Cardiac muscle cell (in vitro differentiated cells and primary cell): ENCODE data around the gene DDX18. TPM values are rescaled to one million over a fixed set of nuclear protein-coding genes. Genes with fewer than 3 reads are reported as not detected.

Source experiments
- DNase-seq, 2 donors: peaks; one replicate each; pipeline versions ENCODE4 v3.0.0 to v3.0.0-alpha.2; 2010 to 2017; ENCODE audit warnings: low read depth in 1 of 2, low spot score in 1 of 2
- H3K27ac ChIP-seq: fragments of 200-600 bp; sonication (generic); 2 replicates; pipeline ENCODE4 v1.5.1; 2016
- H3K27me3 ChIP-seq: fragments of 200-600 bp; sonication (generic); 2 replicates; pipeline ENCODE4 v1.6.0; 2016; ENCODE audit warnings: control low read depth
- H3K36me3 ChIP-seq: fragments of 200-600 bp; sonication (generic); 2 replicates; pipeline ENCODE4 v1.5.1; 2016; ENCODE audit warnings: control low read depth
- H3K4me1 ChIP-seq: fragments of 200-600 bp; sonication (generic); 2 replicates; pipeline ENCODE4 v1.8.1; 2017; ENCODE audit warnings: low read depth, mild to moderate bottlenecking, mixed run types
- H3K4me3 ChIP-seq: fragments of 200-600 bp; sonication (generic); 2 replicates; pipeline ENCODE4 v1.5.1; 2016; ENCODE audit warnings: mild to moderate bottlenecking
- H3K9me3 ChIP-seq: fragments of 200-600 bp; sonication (generic); 2 replicates; pipeline ENCODE4 v1.5.1; 2017; ENCODE audit warnings: low read depth, mild to moderate bottlenecking, control low read depth
- CTCF ChIP-seq: IDR thresholded peaks from 2 replicates; pipeline ENCODE4 v1.5.1; 2012; ENCODE audit warnings: low read depth, mild to moderate bottlenecking, low read length
- polyA plus RNA-seq: library from polyadenylated mRNA; unstranded; fragments of >200 nt; fragmentation: Nextera tagmentation; extraction: Ambion mirVana; gene quantifications from 2 replicates; pipeline ENCODE4 v1.2.1, GENCODE V29; 2016
- total RNA-seq: library from RNA; depleted of rRNA; stranded (reverse); fragments of >200 nt; gene quantifications from 2 replicates; pipeline ENCODE4 v1.2.3, GENCODE V29; 2016

Gene DDX18
- total and polyA plus RNA-seq, 2 experiments from 2014 or later, result 30.6 to 33.6 TPM

DNA sequence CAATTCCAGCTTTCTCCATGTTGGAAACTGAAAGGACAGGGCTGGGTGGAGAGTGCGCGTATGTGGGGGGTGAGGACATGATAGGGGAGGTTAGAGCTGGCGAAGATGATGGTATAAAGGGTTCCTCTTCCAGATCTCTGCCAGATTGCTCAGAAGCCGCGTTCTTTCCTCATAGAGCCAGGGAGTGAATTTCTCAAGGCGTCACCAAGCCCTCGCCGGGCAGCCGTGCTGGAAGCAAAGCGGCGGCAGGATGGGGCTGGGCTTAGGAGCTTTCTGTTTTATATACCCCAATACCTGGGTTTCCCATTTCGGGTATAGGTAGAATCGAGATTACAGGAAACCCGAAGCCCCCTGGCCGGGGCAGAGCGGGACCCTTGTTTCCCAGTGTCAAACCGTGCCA is 43.8 kb downstream of the DDX18 start:
- Histone ChIP-seq H3K4me3 (no peak overlapping the region), H3K27me3 (peaks cover 47% of the 10 kb centered on the region), H3K9me3 (no peaks in the 10 kb centered on the region), H3K36me3 (no peaks in the 10 kb centered on the region), H3K4me1 (no peaks in the 10 kb centered on the region), H3K27ac (no peak overlapping the region)
- DNase-seq, result peak in 1 of 2 donors; percentile 7
- no peak for TF ChIP-seq CTCF

DNA sequence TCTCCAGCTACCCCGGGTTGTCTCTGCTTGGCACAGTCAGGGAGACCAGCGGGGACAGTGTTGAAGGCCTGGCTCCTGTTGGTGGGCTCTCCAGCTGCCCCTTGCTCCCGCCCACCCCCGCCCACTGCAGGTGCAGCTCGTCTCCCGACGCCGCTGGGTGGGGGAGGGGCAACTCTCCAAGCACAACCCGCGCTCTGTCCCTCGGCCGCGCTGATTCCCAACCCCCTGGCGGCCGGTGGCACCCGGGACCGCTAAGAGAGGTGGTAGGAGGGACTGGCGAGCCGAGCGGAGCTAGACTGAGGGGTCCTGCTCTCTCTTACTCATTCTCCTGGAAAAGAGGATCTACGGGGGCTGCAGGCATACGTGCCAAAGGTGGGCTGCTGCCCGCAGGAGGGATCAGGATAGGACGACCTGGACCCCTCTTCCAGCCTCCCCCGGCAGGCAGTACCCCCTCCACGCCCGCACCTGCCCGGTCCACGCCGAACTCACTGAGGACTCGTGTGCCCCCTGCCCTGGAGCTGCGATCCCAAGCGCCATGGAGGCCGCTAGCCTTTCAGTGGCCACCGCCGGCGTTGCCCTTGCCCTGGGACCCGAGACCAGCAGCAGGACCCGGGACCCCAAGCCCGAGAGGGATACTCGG is 44.5 kb downstream of the DDX18 start:
- peaks cover 40% of the 10 kb centered on the region for H3K27me3 ChIP-seq
- no peak for DNase-seq
- no peak for TF ChIP-seq CTCF
- H3K9me3 ChIP-seq, result no peaks in the 10 kb centered on the region
- no peaks in the 10 kb centered on the region for H3K4me1 ChIP-seq
- no peak overlapping the region for H3K27ac ChIP-seq
- no peak overlapping the region for H3K4me3 ChIP-seq
- H3K36me3 ChIP-seq, result no peaks in the 10 kb centered on the region

DNA sequence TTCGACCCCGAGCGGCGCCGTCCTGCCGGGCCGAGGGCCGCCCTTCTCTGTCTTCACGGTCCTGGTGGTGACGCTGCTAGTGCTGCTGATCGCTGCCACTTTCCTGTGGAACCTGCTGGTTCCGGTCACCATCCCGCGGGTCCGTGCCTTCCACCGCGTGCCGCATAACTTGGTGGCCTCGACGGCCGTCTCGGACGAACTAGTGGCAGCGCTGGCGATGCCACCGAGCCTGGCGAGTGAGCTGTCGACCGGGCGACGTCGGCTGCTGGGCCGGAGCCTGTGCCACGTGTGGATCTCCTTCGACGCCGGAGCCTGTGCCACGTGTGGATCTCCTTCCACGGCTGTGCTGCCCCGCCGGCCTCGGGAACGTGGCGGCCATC is 45.0 kb downstream of the DDX18 start:
- no peaks in the 10 kb centered on the region for H3K36me3 ChIP-seq
- TF ChIP-seq CTCF, result no peak
- no peak overlapping the region for H3K4me3 ChIP-seq
- H3K4me1 ChIP-seq, result no peaks in the 10 kb centered on the region
- no peak overlapping the region for H3K27ac ChIP-seq
- H3K9me3 ChIP-seq, result no peaks in the 10 kb centered on the region
- DNase-seq, result no peak
- peaks cover 37% of the 10 kb centered on the region for H3K27me3 ChIP-seq

- Histone ChIP-seq H3K9me3 (no peaks in the 10 kb centered on the region), H3K4me3 (no peak overlapping the region), H3K27ac (no peak overlapping the region), H3K4me1 (no peaks in the 10 kb centered on the region), H3K27me3 (peaks cover 32% of the 10 kb centered on the region), H3K36me3 (no peaks in the 10 kb centered on the region)
- DNase-seq, result no peak
- no peak for TF ChIP-seq CTCF
Measured at GRCh38 chr2:117859924-117860647, 45.6 kb downstream of the DDX18 start.

GRCh38 chr2:117862459-117862858 is 48.0 kb downstream of the DDX18 start:
- DNase-seq, result no peak

More at GRCh38 chr2:117862459-117862858, 48.0 kb downstream of the DDX18 start:
- no peak for TF ChIP-seq CTCF
- Histone ChIP-seq H3K9me3 (no peaks in the 10 kb centered on the region), H3K27me3 (peaks cover 20% of the 10 kb centered on the region), H3K27ac (no peak overlapping the region), H3K4me3 (no peak overlapping the region), H3K4me1 (no peaks in the 10 kb centered on the region), H3K36me3 (no peaks in the 10 kb centered on the region)
